Cardiac muscle cell (in vitro differentiated cells and primary cell): ENCODE results near the gene SLC9C2. TPM values are rescaled to one million over a fixed set of nuclear protein-coding genes. Genes with fewer than 3 reads are reported as not detected.

Experiments used
- DNase-seq, 2 donors: peaks; one replicate each; pipeline versions ENCODE4 v3.0.0 to v3.0.0-alpha.2; 2010 to 2017; ENCODE audit warnings: low read depth in 1 of 2, low spot score in 1 of 2
- H3K27ac ChIP-seq: fragments of 200-600 bp; sonication (generic); 2 replicates; pipeline ENCODE4 v1.5.1; 2016
- H3K27me3 ChIP-seq: fragments of 200-600 bp; sonication (generic); 2 replicates; pipeline ENCODE4 v1.6.0; 2016; ENCODE audit warnings: control low read depth
- H3K36me3 ChIP-seq: fragments of 200-600 bp; sonication (generic); 2 replicates; pipeline ENCODE4 v1.5.1; 2016; ENCODE audit warnings: control low read depth
- H3K4me1 ChIP-seq: fragments of 200-600 bp; sonication (generic); 2 replicates; pipeline ENCODE4 v1.8.1; 2017; ENCODE audit warnings: low read depth, mild to moderate bottlenecking, mixed run types
- H3K4me3 ChIP-seq: fragments of 200-600 bp; sonication (generic); 2 replicates; pipeline ENCODE4 v1.5.1; 2016; ENCODE audit warnings: mild to moderate bottlenecking
- H3K9me3 ChIP-seq: fragments of 200-600 bp; sonication (generic); 2 replicates; pipeline ENCODE4 v1.5.1; 2017; ENCODE audit warnings: low read depth, mild to moderate bottlenecking, control low read depth
- CTCF ChIP-seq: IDR thresholded peaks from 2 replicates; pipeline ENCODE4 v1.5.1; 2012; ENCODE audit warnings: low read depth, mild to moderate bottlenecking, low read length
- polyA plus RNA-seq: library from polyadenylated mRNA; unstranded; fragments of >200 nt; fragmentation: Nextera tagmentation; extraction: Ambion mirVana; gene quantifications from 2 replicates; pipeline ENCODE4 v1.2.1, GENCODE V29; 2016
- total RNA-seq: library from RNA; depleted of rRNA; stranded (reverse); fragments of >200 nt; gene quantifications from 2 replicates; pipeline ENCODE4 v1.2.3, GENCODE V29; 2016

SLC9C2 gene
- total and polyA plus RNA-seq, 2 experiments from 2014 or later: 0.87 TPM; not detected in 1

GRCh38 chr1:173479649-173480048 is 123.2 kb downstream of the SLC9C2 start:
- no peak for TF ChIP-seq CTCF
- Histone ChIP-seq H3K4me3 (no peak overlapping the region), H3K27me3 (no peaks in the 10 kb centered on the region), H3K9me3 (no peaks in the 10 kb centered on the region), H3K27ac (no peak overlapping the region), H3K4me1 (peaks cover 24% of the 10 kb centered on the region), H3K36me3 (peaks cover 43% of the 10 kb centered on the region)
- peak in 1 of 2 donors; percentile 50 for DNase-seq

GRCh38 chr1:173478094-173478674 is 124.7 kb downstream of the SLC9C2 start:
- H3K4me3 ChIP-seq: peak overlapping the region; percentile 95
- TF ChIP-seq CTCF: no peak
- H3K27ac ChIP-seq: peak overlapping the region; percentile 96
- H3K9me3 ChIP-seq: no peaks in the 10 kb centered on the region
- H3K4me1 ChIP-seq: peaks cover 39% of the 10 kb centered on the region
- no peaks in the 10 kb centered on the region for H3K27me3 ChIP-seq
- peaks cover 31% of the 10 kb centered on the region for H3K36me3 ChIP-seq
- DNase-seq: peak; percentile 59 to 92

GRCh38 chr1:173477286-173478093 is 125.4 kb downstream of the SLC9C2 start, which contains the start of gene PRDX6:
Gene PRDX6 (plus strand): TSS chr1:173477335. CDS start chr1:173477398, 63 bp downstream.
- Histone ChIP-seq H3K4me3 (peak within 1 kb of the TSS; percentile 95), H3K9me3 (no peaks in the 10 kb centered on the region), H3K4me1 (peaks cover 43% of the 10 kb centered on the region), H3K27ac (peak within 1 kb of the TSS; percentile 96), H3K27me3 (no peaks in the 10 kb centered on the region), H3K36me3 (peaks cover 24% of the 10 kb centered on the region)
- no peak for TF ChIP-seq CTCF
- peak; percentile 76 to 88 for DNase-seq

- TF ChIP-seq CTCF: no peak
- peak overlapping the region; percentile 96 for H3K27ac ChIP-seq
These were observed 126.1 kb downstream of the SLC9C2 start for GRCh38 chr1:173476665-173477285.

GRCh38 chr1:173476197-173476664 is 126.6 kb downstream of the SLC9C2 start:
- peak overlapping the region; percentile 92 for H3K27ac ChIP-seq
- peaks cover 12% of the 10 kb centered on the region for H3K36me3 ChIP-seq
- H3K4me3 ChIP-seq: peak overlapping the region; percentile 58
- DNase-seq: no peak
- TF ChIP-seq CTCF: no peak
- peaks cover 43% of the 10 kb centered on the region for H3K4me1 ChIP-seq
- no peaks in the 10 kb centered on the region for H3K27me3 ChIP-seq
- H3K9me3 ChIP-seq: no peaks in the 10 kb centered on the region

More at GRCh38 chr1:173476665-173477285, 126.1 kb downstream of the SLC9C2 start:
- peak; percentile 88 to 95 for DNase-seq
- no peaks in the 10 kb centered on the region for H3K9me3 ChIP-seq
- H3K27me3 ChIP-seq: no peaks in the 10 kb centered on the region
- peaks cover 17% of the 10 kb centered on the region for H3K36me3 ChIP-seq
- peak overlapping the region; percentile 95 for H3K4me3 ChIP-seq
- peaks cover 43% of the 10 kb centered on the region for H3K4me1 ChIP-seq
